HG03520 (cell line): ENCODE measurements around the gene THOC6.

Source experiments
- ATAC-seq: cut with Tn5 transposase; IDR thresholded peaks from one replicate; pipeline ENCODE4 v1.9.1; 2021; ENCODE audit warnings: mild to moderate bottlenecking, moderate library complexity; ENCODE audit not compliant: unreplicated experiment

Gene THOC6

GRCh38 chr16:2991566-2992261 is 32.1 kb upstream of the THOC6 start:
- ATAC-seq: no peak

GRCh38 chr16:2992383-2993081 is 31.3 kb upstream of the THOC6 start:
- no peak for ATAC-seq

- no peak for ATAC-seq
Measured at GRCh38 chr16:2996298-2996697, 27.5 kb upstream of the THOC6 start.

GRCh38 chr16:2999929-3000328 is 23.9 kb upstream of the THOC6 start:
- ATAC-seq: no peak

- no peak for ATAC-seq
Measured at GRCh38 chr16:3000540-3000939, 23.3 kb upstream of the THOC6 start.

- ATAC-seq: no peak
Measured at GRCh38 chr16:3001316-3001715, 22.5 kb upstream of the THOC6 start.

GRCh38 chr16:3003582-3004270 is 20.1 kb upstream of the THOC6 start:
- ATAC-seq: peak; percentile 95

GRCh38 chr16:3004319-3004718 is 19.5 kb upstream of the THOC6 start:
- peak; percentile 13 for ATAC-seq

- ATAC-seq: no peak
Measured at GRCh38 chr16:3004781-3005284, 19.0 kb upstream of the THOC6 start.

- no peak for ATAC-seq
Measured at GRCh38 chr16:3007059-3007956, 16.5 kb upstream of the THOC6 start.

GRCh38 chr16:3007957-3008689 is 15.7 kb upstream of the THOC6 start:
- no peak for ATAC-seq

GRCh38 chr16:3008690-3009037 is 15.2 kb upstream of the THOC6 start:
- no peak for ATAC-seq

- ATAC-seq: no peak
Measured at GRCh38 chr16:3009568-3010390, 14.1 kb upstream of the THOC6 start.

- no peak for ATAC-seq
Measured at GRCh38 chr16:3010510-3010909, 13.3 kb upstream of the THOC6 start.

GRCh38 chr16:3012246-3012645 is 11.6 kb upstream of the THOC6 start:
- no peak for ATAC-seq

GRCh38 chr16:3012828-3013420 is 10.9 kb upstream of the THOC6 start, which contains the start of gene CLDN9:
CLDN9 (plus strand) TSS chr16:3012923; CDS start chr16:3013363, 440 bp downstream.
- ATAC-seq: no peak

- no peak for ATAC-seq
Measured at GRCh38 chr16:3013491-3013951, 10.3 kb upstream of the THOC6 start.

GRCh38 chr16:3013998-3014690 is 9.7 kb upstream of the THOC6 start:
- ATAC-seq: no peak
